HEK293 (cell line): ENCODE results near the gene SLC4A1.

Experiments
- ATF2 ChIP-seq: fragments of 450-650 bp; formaldehyde crosslinking; IDR thresholded peaks from 2 replicates; pipeline ENCODE4 v1.5.1; 2016; ENCODE audit warnings: missing biosample characterization, missing genetic modification characterization, low read depth
- GLIS1 ChIP-seq: fragments of 450-650 bp; formaldehyde crosslinking; IDR thresholded peaks from 2 replicates; pipeline ENCODE4 v1.5.1; 2016; ENCODE audit warnings: missing biosample characterization, missing genetic modification characterization
- GLIS2 ChIP-seq: fragments of 450-650 bp; formaldehyde crosslinking; IDR thresholded peaks from 2 replicates; pipeline ENCODE4 v1.5.1; 2016; ENCODE audit warnings: missing biosample characterization, missing genetic modification characterization
- HOXC10 ChIP-seq: sonication (generic); formaldehyde crosslinking; IDR thresholded peaks from 2 replicates; pipeline ENCODE4 v1.8.1; 2023; ENCODE audit warnings: mild to moderate bottlenecking, missing genetic modification reagents
- IKZF3 ChIP-seq: fragments of 450-650 bp; IDR thresholded peaks from 2 replicates; pipeline ENCODE4 v1.5.0; 2018; ENCODE audit warnings: missing biosample characterization, mild to moderate bottlenecking, missing genetic modification characterization, moderate library complexity
- PATZ1 ChIP-seq: fragments of 450-650 bp; formaldehyde crosslinking; IDR thresholded peaks from 2 replicates; pipeline ENCODE4 v1.5.1; 2016; ENCODE audit warnings: missing biosample characterization, missing genetic modification characterization
- PRDM4 ChIP-seq: fragments of 450-650 bp; formaldehyde crosslinking; IDR thresholded peaks from 2 replicates; pipeline ENCODE4 v1.5.1; 2017; ENCODE audit warnings: missing biosample characterization, missing genetic modification characterization
- SETDB1 ChIP-seq: IDR thresholded peaks from one replicate; pipeline ENCODE4 v1.6.1; 2017; ENCODE audit warnings: mild to moderate bottlenecking, low read length, moderate library complexity, mixed read lengths; ENCODE audit not compliant: insufficient read length
- SP7 ChIP-seq: fragments of 450-650 bp; formaldehyde crosslinking; IDR thresholded peaks from 2 replicates; pipeline ENCODE4 v1.5.1; 2016; ENCODE audit warnings: missing biosample characterization, missing genetic modification characterization
- ZBTB20 ChIP-seq: fragments of 450-650 bp; formaldehyde crosslinking; IDR thresholded peaks from 2 replicates; pipeline ENCODE4 v1.5.1; 2016; ENCODE audit warnings: missing biosample characterization, missing genetic modification characterization
- ZBTB6 ChIP-seq: fragments of 450-650 bp; formaldehyde crosslinking; IDR thresholded peaks from 2 replicates; pipeline ENCODE4 v1.5.1; 2017; ENCODE audit warnings: missing biosample characterization, missing genetic modification characterization
- ZFHX2 ChIP-seq: fragments of 450-650 bp; formaldehyde crosslinking; conservative IDR thresholded peaks from 2 replicates; pipeline ENCODE4 v1.5.1; 2016; ENCODE audit warnings: missing biosample characterization, missing genetic modification characterization
- ZFP69B ChIP-seq: fragments of 450-650 bp; formaldehyde crosslinking; IDR thresholded peaks from 2 replicates; pipeline ENCODE4 v1.5.1; 2016; ENCODE audit warnings: missing biosample characterization, missing genetic modification characterization
- ZNF148 ChIP-seq: fragments of 450-650 bp; formaldehyde crosslinking; IDR thresholded peaks from 2 replicates; pipeline ENCODE4 v1.5.0; 2017; ENCODE audit warnings: missing biosample characterization, missing genetic modification characterization, borderline replicate concordance
- ZNF157 ChIP-seq: fragments of 450-650 bp; formaldehyde crosslinking; IDR thresholded peaks from 2 replicates; pipeline ENCODE4 v1.5.1; 2016; ENCODE audit warnings: missing biosample characterization, missing genetic modification characterization
- ZNF174 ChIP-seq: fragments of 450-650 bp; formaldehyde crosslinking; IDR thresholded peaks from 2 replicates; pipeline ENCODE4 v1.5.0; 2017; ENCODE audit warnings: missing biosample characterization, mild to moderate bottlenecking, missing genetic modification characterization
- ZNF175 ChIP-seq: fragments of 450-650 bp; formaldehyde crosslinking; IDR thresholded peaks from 2 replicates; pipeline ENCODE4 v1.5.1; 2016; ENCODE audit warnings: missing biosample characterization, missing genetic modification characterization
- ZNF2 ChIP-seq: fragments of 450-650 bp; formaldehyde crosslinking; IDR thresholded peaks from 2 replicates; pipeline ENCODE4 v1.5.1; 2016; ENCODE audit warnings: missing biosample characterization, missing genetic modification characterization
- ZNF311 ChIP-seq: fragments of 450-650 bp; formaldehyde crosslinking; IDR thresholded peaks from 2 replicates; pipeline ENCODE4 v1.5.1; 2017; ENCODE audit warnings: missing biosample characterization, missing genetic modification characterization, borderline replicate concordance
- ZNF366 ChIP-seq: fragments of 450-650 bp; formaldehyde crosslinking; conservative IDR thresholded peaks from 2 replicates; pipeline ENCODE4 v1.5.1; 2016; ENCODE audit warnings: missing biosample characterization, missing genetic modification characterization
- ZNF37A ChIP-seq: fragments of 450-650 bp; IDR thresholded peaks from 2 replicates; pipeline ENCODE4 v1.5.1; 2018; ENCODE audit warnings: missing biosample characterization, missing genetic modification characterization
- ZNF391 ChIP-seq: fragments of 450-650 bp; formaldehyde crosslinking; IDR thresholded peaks from 2 replicates; pipeline ENCODE4 v1.5.1; 2016; ENCODE audit warnings: low read depth, missing biosample characterization, missing genetic modification characterization, borderline replicate concordance
- ZNF449 ChIP-seq: fragments of 450-650 bp; formaldehyde crosslinking; IDR thresholded peaks from 2 replicates; pipeline ENCODE4 v1.5.1; 2017; ENCODE audit warnings: missing biosample characterization, mild to moderate bottlenecking, missing genetic modification characterization, moderate library complexity
- ZNF529 ChIP-seq: fragments of 450-650 bp; formaldehyde crosslinking; IDR thresholded peaks from 2 replicates; pipeline ENCODE4 v1.5.1; 2017; ENCODE audit warnings: missing genetic modification characterization, missing biosample characterization; ENCODE audit not compliant: insufficient replicate concordance
- ZNF530 ChIP-seq: fragments of 450-650 bp; formaldehyde crosslinking; IDR thresholded peaks from 2 replicates; pipeline ENCODE4 v1.5.1; 2016; ENCODE audit warnings: low read depth, missing biosample characterization, missing genetic modification characterization
- ZNF544 ChIP-seq: fragments of 450-650 bp; formaldehyde crosslinking; IDR thresholded peaks from 2 replicates; pipeline ENCODE4 v1.5.0; 2017; ENCODE audit warnings: missing biosample characterization, missing genetic modification characterization
- ZNF560 ChIP-seq: fragments of 450-650 bp; formaldehyde crosslinking; IDR thresholded peaks from 2 replicates; pipeline ENCODE4 v1.5.1; 2017; ENCODE audit warnings: missing biosample characterization, missing genetic modification characterization, borderline replicate concordance
- ZNF623 ChIP-seq: fragments of 450-650 bp; formaldehyde crosslinking; IDR thresholded peaks from 2 replicates; pipeline ENCODE4 v1.5.1; 2016; ENCODE audit warnings: missing biosample characterization, missing genetic modification characterization
- ZNF626 ChIP-seq: fragments of 450-650 bp; sonication (Bioruptor Pico); formaldehyde crosslinking; IDR thresholded peaks from 2 replicates; pipeline ENCODE4 v1.5.1; 2018; ENCODE audit warnings: missing biosample characterization, missing genetic modification characterization, inconsistent platforms
- ZNF785 ChIP-seq: fragments of 450-650 bp; formaldehyde crosslinking; IDR thresholded peaks from 2 replicates; pipeline ENCODE4 v1.5.1; 2016; ENCODE audit warnings: missing biosample characterization, missing genetic modification characterization
- ZSCAN30 ChIP-seq: fragments of 450-650 bp; IDR thresholded peaks from 2 replicates; pipeline ENCODE4 v1.5.1; 2018; ENCODE audit warnings: missing biosample characterization, mild to moderate bottlenecking, missing genetic modification characterization, moderate library complexity

Gene SLC4A1

GRCh38 chr17:44235583-44235936, 32.4 kb downstream of the SLC4A1 start (continued):
- no peak for TF ChIP-seq ZNF311 (tag by site-specific recombination)
- TF ChIP-seq HOXC10: no peak
- TF ChIP-seq SETDB1: no peak
- TF ChIP-seq ZNF626 (tag by site-specific recombination): no peak
- TF ChIP-seq ZSCAN30 (tag by site-specific recombination): no peak
- TF ChIP-seq ZNF560 (tag by site-specific recombination): no peak
- peak; percentile 44; the same call in 1 of the 2 replicates for TF ChIP-seq ZNF449 (tag by site-specific recombination)
- TF ChIP-seq ZNF157 (tag by site-specific recombination): no peak
- TF ChIP-seq ZBTB20 (tag by site-specific recombination): peak; percentile 49; the same call in 1 of the 2 replicates
- no peak for TF ChIP-seq ZNF530 (tag by site-specific recombination)
- TF ChIP-seq ZFP69B (tag by site-specific recombination): no peak
- TF ChIP-seq PRDM4 (tag by site-specific recombination): no peak
- TF ChIP-seq ZNF623: no peak
- no peak for TF ChIP-seq ZNF174 (tag by site-specific recombination)
- TF ChIP-seq ZBTB6 (tag by site-specific recombination): no peak
- TF ChIP-seq ZNF366 (tag by site-specific recombination): no peak
- no peak for TF ChIP-seq ZNF544 (tag by site-specific recombination)
- no peak for TF ChIP-seq ZNF148 (tag by site-specific recombination)
- TF ChIP-seq SP7 (tag by site-specific recombination): peak; percentile 54
- no peak for TF ChIP-seq ZNF785 (tag by site-specific recombination)
- TF ChIP-seq GLIS1: peak; percentile 55
- TF ChIP-seq ZNF391 (tag by site-specific recombination): no peak
- no peak for TF ChIP-seq ATF2 (tag by site-specific recombination)
- TF ChIP-seq GLIS2 (tag by site-specific recombination): 0 out of 2 replicates have a peak, but pooled peaks have one; percentile 6
- no peak for TF ChIP-seq ZNF529 (tag by site-specific recombination)
- peak; percentile 20 for TF ChIP-seq ZFHX2 (tag by site-specific recombination)
- no peak for TF ChIP-seq IKZF3
- no peak for TF ChIP-seq ZNF175 (tag by site-specific recombination)
- TF ChIP-seq ZNF2 (tag by site-specific recombination): no peak
- TF ChIP-seq PATZ1 (tag by site-specific recombination): no peak; the same call in 1 of the 2 replicates
- TF ChIP-seq ZNF37A (tag by site-specific recombination): no peak
